ENCODE results near the gene SLC9A8.

- no peak for TF ChIP-seq CTCF (conservative IDR thresholded peaks at IDR 0.05; ENCODE audit: low read length)
- no peak for TF ChIP-seq EZH2phosphoT487 (IDR thresholded peaks at IDR 0.05; ENCODE audit: borderline replicate concordance, low read depth, low read length)
Observed at GRCh38 chr20:49874696-49875095, 62.1 kb downstream of the SLC9A8 start.

All from OCI-LY7 (cell line).